CD4-positive, alpha-beta T cell treated with Interleukin-2 at 100 ng/mL for 4 hours (primary cell): ENCODE results near the gene RDH11.
"Not testable (repeated sequence)": the region's sequence is repeated elsewhere in the genome, so short reads cannot be mapped to it uniquely, and the experiment has no call there.

Source experiments
- DNase-seq: peaks from one replicate; pipeline ENCODE4 v3.0.0-alpha.2; 2020; ENCODE audit warnings: low spot score

RDH11 gene

DNA sequence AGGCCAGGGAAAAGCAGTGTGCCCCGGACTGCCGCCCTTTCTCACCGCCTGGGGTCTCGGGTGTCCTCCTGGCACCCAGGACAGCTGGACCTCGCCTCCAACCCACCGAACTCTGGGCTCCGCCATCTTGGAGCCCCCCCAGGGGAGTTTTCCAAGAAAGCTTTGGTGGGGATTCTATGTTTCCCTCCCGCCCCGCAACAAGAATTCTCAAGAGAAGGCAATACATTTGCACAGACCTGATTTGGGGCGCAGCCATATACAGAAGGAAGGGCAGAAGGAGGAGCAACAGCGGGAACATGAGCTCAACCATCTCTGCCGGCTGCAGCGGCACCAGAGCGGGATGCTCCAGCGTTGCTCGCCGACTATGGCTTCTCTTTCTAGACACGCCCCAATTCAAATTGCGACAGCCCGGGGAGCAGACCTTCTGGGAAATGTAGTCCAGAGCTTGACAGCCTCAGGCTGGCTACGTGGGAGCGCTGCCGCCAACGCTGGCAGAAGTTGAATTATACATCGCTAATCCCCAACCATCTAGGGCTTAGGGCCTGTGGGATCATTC is at the start of gene RDH11:
Gene RDH11 (minus strand): TSS at position 371 of the 556 bp plus-strand sequence. CDS start 61 bp downstream, at position 310.
- DNase-seq: peak; percentile 88

DNA sequence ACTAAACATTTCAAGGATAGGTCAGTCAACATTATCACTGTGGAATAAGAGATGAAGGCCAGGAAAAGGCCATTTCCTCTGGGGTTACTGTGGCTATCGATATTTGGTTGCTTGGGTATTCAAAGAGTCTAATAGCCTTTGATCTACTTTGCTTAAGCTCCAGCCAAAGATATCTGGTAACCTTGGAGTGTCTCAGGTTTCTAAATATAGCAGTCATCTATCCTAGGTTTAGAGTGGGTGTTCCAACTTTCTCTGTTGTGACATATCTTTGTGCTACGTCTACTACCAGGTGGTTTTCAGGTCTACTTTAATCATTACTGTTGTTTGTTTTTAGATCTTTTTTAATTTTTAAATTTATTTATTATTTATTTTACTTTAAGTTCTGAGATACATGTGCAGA is 48.5 kb upstream of the RDH11 start:
- no peak for DNase-seq

DNA sequence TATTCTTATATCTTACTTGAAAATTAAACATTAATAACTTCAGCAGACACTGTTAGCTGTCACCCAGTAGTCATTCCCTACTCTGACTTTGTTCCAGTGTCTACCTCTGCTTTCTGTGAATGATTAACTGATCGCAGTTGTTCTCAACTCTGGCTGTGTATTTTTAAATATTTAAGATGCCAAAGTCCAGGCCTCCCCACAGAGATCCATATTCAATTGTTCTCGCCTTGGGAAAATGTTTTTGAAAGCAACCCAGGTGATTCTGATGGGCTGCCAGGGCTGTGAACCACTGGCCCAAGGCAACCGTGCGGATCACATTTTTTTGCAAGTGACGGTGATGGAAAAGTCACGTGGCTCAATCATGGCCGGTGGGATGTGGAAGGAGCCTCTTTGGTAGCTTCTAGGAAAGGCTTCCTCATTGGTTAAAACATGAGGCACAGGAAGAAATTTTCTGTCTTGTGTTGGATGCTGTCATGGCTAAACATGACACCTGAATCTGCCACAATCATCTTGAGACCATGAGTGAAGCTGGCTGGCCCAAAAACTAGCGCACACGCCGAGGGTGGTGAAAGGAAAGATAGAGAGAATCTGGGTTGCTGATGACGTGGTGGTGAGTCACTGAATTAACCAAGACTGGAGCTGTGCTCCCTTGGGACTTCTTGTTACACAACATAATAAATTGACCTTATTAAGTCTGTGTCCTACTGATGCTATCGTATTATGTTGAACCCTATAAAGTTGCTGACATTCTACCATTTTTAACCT is 43.4 kb upstream of the RDH11 start:
- DNase-seq: peak; percentile 8

DNA sequence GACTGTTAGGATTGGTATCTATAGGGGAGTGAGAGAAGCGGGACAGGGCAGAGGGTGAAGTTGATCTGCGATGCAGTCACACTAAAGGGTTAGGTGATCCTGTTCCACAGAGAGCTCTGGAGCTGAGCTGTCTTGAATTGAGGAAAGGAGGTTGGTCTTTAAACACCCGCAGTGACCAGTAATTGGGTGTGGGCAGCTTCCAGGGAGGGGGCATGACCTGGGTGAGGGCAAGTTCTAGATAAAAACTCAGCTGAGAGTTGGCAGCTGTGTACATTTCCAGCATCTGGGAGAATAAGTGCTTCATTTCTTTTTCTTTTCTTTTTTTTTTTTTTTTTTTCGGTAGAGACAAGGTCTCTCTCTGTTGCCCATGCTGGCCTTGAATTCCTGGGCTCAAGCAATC is 41.2 kb upstream of the RDH11 start:
- no peak for DNase-seq

GRCh38 chr14:67735336-67736147 is 40.0 kb upstream of the RDH11 start:
- DNase-seq: no peak

DNA sequence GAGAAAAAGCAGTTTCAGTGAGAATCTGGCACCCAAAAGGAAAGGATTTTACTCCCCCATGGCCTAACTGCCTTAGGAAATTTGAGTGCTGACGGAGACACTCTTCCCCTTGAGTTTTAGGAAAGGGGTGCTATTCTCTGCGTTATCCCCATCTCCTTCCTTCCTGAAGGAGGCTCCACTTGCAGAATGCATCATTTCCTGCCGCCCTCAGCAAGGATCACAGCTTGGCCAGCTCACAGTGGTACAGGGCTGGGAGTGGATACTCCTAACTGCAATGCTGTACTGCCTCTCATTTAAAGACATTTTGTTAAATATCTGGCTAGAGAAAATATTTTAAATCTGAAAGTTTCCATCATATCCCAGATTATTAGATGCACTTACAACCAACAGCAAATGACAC is 39.1 kb upstream of the RDH11 start:
- DNase-seq: no peak

DNA sequence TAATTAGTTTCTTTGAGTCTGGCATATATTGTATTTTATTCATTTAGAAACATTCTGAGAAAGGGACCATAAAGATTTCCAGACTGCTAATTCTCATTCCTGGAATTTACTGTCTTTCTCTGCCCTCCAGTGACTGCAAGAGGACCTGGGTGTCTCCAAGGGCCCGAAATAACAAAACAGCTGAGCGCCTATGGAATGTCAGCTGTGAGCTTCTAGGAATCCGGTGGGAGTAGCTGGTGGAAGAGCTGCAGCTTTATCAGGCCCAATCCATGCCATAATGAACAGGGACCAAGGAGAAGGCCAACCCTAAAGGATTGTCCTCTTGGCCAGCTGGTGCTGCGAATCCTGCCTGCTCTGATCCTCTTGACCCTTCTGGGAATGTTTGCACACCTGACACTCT is 38.1 kb upstream of the RDH11 start:
- no peak for DNase-seq

GRCh38 chr14:67729072-67729885 is 33.7 kb upstream of the RDH11 start:
- no peak for DNase-seq

DNA sequence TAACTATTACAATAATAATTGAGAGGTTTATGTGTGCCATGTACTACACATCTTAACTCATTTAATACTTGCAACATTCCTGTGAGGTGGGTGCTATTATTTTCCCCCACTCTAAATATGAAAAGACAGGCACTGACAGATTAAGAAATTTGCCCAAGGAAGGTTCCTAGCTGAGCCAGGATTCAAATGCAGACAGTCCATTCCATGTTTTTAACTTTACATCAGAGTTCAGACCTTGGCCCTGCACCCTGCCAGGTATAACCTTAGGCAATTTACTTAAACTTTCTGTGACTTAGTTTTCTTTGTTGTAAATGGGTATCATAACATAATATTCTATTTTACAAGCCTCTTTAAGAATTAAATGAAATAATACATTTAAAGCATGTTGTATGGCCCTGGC is 32.7 kb upstream of the RDH11 start:
- no peak for DNase-seq

DNA sequence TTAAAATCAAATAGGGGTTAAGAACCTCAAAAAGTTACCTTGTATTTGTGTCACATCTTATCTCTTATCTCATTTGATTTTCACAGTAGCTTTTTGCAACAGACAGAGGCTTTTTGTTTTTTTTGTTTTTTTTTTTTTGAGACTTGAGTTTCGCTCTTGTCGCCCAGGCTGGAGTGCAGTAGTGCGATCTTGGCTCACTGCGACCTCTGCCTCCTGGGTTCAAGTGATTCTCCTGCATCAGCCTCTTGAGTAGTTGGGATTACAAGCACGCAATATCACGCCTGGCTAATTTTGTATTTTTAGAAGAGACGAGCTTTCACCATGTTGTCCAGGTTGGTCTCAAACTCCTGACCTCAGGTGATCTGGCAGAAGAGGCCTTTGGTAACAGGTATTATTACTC is 31.8 kb upstream of the RDH11 start:
- no peak for DNase-seq

- DNase-seq: no peak
Measured at GRCh38 chr14:67725171-67725570, 29.6 kb upstream of the RDH11 start.

DNA sequence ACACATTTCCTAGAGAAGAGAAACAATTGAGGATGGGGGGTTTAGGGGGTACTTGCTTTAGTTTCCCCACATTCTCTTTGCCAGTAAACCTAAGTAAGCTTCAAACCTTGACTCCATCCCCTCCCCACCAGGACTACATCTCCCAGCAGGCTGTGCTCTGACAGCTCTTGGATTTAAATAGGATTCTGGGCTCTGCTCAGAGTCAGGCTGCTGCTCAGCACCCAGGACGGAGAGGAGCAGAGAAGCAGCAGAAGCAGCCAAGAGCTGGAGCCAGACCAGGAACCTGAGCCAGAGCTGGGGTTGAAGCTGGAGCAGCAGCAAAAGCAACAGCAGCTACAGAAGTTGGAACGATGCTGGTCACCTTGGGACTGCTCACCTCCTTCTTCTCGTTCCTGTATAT is 26.7 kb upstream of the RDH11 start:
- no peak for DNase-seq

GRCh38 chr14:67721875-67722274 is 26.3 kb upstream of the RDH11 start:
- no peak for DNase-seq

DNA sequence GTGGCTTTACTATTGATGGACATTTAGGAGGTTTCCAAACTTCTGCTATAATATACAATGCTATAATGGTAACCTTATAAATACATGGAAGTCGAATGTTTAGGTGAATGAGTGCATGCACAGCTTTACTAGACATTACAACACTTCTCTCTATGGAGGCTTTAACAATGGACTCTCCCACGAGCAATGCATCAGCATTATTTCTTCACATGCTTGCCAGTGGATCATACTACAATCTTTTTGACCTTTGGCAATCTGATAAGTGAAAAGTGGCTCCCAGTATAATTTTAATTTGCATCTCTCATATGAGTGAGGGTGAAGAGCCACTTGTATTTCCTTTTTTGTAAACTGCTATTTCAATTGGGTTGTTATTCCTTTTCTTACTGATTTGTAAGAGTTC is 24.3 kb upstream of the RDH11 start:
- no peak for DNase-seq

DNA sequence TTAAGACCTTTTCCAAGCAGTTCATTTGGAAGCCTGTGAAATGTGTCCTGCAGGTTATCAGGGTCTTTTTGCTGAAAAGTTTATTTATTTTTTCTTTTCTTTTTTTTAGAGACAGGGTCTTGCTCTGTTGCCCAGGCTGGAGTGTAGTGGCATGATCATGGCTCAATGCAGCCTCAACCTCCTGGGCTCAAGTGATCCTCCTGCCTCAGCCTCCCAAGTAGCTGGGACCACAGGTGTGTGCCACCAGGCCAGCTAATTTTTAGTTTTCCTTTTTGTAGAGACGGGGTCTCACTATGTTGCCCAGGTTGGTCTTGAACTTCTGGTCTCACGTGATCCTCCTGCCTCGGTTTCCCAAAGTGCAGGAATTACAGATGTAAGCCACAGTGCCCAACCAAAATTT is 23.8 kb upstream of the RDH11 start:
- DNase-seq: not testable (repeated sequence)

- no peak for DNase-seq
Measured at GRCh38 chr14:67718265-67718664, 22.7 kb upstream of the RDH11 start.

DNA sequence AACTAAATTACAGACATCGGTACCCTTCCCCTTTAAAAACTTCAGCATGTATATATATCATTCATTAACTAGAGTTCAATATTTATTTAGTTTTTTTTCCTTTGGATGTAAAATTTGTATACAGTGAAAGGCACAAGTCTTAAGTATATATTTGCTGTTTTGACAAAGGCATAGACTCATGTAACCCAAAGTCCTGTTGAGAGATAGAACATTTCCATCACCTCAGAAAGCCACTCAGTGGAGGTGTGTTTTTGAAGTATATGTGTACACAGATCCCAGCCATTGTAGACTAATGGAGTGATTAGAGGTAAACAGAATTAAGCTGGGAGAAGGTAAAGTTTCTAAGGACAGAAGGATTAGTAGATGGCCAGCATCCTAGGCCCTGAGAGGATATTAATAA is 21.5 kb upstream of the RDH11 start:
- DNase-seq: no peak

DNA sequence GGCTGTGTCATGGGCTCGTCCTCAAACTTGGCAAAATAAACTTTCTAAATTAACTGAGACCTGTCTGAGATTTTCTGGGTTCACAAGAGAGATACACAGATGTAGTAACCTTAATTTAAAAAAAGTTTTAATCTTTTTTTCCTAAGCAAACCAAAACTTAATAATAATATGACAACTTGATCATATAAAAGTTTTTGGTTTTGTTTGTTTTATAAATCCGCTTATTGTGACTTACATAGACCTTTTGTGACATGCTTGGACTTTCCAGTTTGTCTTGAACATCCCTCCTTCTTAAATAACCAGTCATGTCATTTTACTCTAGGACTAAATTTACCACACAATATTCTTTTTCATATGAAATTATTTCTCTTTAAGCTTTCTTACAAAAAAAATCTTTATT is 14.6 kb upstream of the RDH11 start:
- no peak for DNase-seq

DNA sequence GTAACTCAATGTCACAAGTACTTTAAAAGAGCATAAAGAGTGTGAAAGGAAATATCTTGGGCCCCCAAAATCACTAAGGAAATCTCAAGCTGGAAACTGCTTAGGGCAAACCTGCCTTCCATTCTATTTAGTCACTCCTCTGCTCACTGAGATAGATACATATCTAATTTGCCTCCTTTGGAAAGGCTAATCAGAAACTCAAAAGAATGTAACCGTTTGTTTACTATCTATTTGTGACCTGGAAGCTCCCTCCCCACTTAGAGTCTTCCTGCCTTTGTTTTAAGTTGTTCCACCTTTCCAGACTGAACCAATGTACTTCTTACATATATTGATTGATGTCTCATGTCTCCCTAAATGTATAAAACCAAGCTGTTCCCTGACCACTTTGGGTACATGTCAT is 14.2 kb upstream of the RDH11 start:
- DNase-seq: not testable (repeated sequence)

GRCh38 chr14:67709346-67709745 is 13.8 kb upstream of the RDH11 start:
- not testable (repeated sequence) for DNase-seq

DNA sequence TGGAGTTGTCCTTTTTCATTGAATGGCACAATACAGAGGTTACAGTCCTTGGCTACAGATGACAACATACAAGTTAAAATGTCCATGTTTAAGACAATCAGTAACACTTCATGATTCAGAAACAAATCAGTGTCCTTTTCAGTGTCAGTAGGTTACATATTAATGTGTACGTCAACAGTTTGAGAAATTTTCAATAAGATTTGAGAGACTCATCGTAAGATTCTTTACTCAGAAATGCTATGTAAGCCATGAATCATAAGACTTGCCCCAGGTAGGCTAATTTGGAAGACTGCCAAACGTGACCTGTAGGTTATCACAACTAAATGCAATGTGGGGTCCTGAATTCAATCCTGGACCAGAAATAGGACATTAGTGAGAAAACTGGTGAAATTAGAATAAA is 9.6 kb upstream of the RDH11 start:
- no peak for DNase-seq

DNA sequence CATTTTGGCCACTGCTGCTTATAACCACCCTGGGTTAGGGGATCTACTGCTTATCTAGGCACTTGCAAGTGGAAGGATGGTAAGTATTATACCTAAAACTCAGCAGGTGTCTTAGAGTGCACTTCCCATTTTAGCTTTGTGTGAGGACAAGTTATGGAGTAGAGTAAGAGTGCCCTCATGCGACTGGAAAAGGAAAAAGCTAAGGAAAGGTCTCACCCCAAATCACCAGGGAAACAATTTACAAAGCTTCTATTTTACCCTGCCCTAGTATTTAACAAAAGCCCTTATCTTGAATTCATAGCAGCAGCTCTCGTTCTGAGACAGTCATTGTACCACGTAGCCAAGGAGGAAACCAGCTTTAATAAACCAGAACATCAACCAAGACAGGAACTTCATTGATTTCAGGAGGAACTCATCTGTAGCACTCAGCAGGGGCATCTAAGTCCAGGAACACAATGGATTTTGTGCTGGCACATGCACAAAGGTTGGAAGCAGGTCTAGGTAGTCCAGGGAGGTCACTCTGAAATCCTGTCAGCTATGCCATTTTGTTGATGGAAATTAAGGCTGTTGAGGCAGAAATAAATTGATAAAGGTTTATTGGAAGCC is 9.0 kb upstream of the RDH11 start:
- DNase-seq: peak; percentile 68
